AG09319 (cell line): ENCODE results near the gene ALX4.

Experiments
- DNase-seq: peaks from one replicate; pipeline ENCODE4 v3.0.0-alpha.2; 2010; ENCODE audit warnings: low read depth; ENCODE audit errors: extremely low read depth
- TF ChIP-seq, protein P1 (sequence below): IDR thresholded peaks from 2 replicates; pipeline ENCODE4 v1.5.1; 2011; ENCODE audit warnings: low read depth, mild to moderate bottlenecking, inconsistent platforms, low read length, moderate library complexity

ALX4 gene

DNA sequence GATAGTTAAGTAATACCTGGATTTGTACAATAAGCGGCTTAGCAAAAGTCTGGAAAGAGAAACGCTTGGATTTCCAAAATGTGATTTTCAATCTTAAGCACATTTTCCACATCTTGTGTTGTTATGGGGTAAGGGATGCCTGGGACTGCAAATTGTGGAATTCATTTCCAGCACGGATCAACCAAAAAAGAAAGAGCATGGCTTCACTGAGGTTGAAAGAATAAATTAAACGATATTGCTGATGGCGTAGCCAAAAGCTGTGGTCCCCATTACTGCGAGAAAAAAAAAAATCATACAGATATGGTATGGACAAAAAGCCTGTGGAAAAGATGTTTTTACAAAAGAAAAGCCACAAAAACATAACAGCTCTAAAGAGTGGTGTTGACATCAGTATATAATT is 26.0 kb upstream of the ALX4 start:
- no peak for DNase-seq
- TF ChIP-seq, protein P1, sequence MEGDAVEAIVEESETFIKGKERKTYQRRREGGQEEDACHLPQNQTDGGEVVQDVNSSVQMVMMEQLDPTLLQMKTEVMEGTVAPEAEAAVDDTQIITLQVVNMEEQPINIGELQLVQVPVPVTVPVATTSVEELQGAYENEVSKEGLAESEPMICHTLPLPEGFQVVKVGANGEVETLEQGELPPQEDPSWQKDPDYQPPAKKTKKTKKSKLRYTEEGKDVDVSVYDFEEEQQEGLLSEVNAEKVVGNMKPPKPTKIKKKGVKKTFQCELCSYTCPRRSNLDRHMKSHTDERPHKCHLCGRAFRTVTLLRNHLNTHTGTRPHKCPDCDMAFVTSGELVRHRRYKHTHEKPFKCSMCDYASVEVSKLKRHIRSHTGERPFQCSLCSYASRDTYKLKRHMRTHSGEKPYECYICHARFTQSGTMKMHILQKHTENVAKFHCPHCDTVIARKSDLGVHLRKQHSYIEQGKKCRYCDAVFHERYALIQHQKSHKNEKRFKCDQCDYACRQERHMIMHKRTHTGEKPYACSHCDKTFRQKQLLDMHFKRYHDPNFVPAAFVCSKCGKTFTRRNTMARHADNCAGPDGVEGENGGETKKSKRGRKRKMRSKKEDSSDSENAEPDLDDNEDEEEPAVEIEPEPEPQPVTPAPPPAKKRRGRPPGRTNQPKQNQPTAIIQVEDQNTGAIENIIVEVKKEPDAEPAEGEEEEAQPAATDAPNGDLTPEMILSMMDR, result no peak

- TF ChIP-seq, protein P1, result no peak
- no peak for DNase-seq
Measured at GRCh38 chr11:44335052-44335760, 25.3 kb upstream of the ALX4 start.

DNA sequence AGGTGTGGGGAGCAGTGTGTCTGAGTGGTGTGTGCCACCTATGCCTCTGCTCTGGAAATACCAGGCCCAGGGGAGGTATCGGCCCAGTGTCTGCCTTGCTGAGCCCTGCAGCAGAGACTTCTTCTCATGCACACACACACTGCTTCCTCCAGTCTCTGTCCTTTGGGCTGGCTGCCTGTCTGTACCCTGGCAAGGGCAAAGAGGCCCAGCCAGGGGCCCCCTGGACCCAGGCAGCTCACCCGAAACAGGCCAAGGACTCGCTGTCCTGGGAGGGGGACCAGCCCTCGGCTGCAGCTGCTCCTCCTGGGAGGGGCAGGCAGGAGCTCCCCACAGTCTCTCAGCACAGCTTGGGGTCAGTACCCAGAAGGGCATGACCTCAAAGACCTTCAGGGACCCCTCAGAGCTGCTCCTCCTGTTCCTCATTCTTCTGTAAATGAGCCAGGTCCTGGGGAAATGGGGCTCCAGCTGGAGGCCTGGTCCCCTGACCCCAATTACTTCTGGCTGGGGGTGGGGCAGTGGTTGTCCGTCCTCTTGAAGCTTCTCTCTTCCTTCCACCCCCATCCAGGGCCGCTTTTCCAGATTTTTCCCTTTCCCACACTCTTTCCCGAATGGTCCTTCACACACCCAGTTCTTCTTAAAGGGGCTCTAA is 24.5 kb upstream of the ALX4 start:
- no peak for DNase-seq
- TF ChIP-seq, protein P1, result no peak

GRCh38 chr11:44333271-44334218 is 23.6 kb upstream of the ALX4 start:
- TF ChIP-seq, protein P1, result no peak
- DNase-seq, result no peak

DNA sequence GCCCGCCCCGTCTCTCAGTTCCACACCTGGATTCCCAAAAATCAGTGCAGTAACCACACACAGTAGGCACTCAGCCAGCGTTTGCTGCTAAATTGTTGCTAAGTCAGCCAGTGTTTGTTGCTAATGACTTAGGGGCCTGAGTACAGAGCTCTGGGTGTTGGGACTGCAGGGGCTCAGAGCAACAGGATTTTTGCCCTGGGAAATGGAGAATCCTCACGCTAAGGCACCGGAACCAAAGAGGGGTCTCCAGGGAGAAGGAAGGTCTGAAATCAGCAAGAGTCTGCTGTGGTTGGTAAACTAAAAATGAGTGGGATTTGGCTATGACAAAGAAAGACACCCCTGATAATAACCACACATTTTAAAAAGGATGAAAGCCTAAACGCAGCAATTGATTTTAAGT is 22.7 kb upstream of the ALX4 start:
- DNase-seq, result no peak
- TF ChIP-seq, protein P1, result no peak

DNA sequence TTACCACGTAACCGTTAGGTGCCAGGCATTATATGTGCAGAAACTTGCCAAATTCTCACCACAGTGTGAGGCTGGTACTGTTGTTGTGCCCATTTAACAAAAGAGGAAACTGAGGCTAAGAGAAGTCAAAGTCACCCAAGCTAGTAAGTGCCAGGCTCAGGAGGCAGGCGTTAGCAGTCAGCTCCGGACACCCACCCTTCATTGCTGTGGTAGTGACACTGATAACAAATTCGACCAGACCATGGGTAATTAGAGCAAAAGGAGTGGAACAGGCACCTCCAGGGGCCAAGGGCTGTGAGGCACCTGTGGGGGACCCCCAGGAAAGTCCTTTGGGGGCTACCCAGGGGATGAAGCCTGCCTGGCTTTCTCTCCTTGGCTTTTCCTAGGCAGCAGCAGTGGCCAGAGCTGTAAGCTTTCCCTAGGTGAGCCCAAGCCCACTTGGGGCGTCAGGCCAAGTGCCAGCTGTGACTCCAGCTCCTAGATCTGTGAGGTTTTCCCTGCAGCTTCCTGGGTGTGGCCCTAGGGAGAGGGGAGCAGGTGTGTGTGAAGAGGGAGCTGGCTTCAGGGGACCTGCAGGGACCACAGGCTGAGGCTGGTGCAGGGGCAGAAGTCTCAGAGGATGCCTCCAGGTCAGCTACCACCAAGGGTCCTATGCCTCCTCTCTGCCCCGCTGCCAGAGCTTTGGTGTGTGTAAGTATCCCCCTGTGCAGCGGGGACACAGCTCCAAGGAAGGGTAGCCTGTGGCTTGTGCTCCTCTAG is 19.7 kb upstream of the ALX4 start:
- TF ChIP-seq, protein P1, result no peak
- no peak for DNase-seq
